Gastrocnemius medialis (tissue), 4 donors: ENCODE results near the gene MRPS16. TPM values are rescaled to one million over a fixed set of nuclear protein-coding genes. Genes with fewer than 3 reads are reported as not detected.
A peak's percentile ranks its signal among the peaks of the same experiment; 100 is the strongest.
"Not testable (repeated sequence)": the region's sequence is repeated elsewhere in the genome, so short reads cannot be mapped to it uniquely, and the experiment has no call there.

ENCODE experiments used
- ATAC-seq, 2 donors: fragments of 150-250 bp; one replicate each; pipeline ENCODE4 v1.9.1; 2016
- DNase-seq, 2 donors: peaks; one replicate each; pipeline ENCODE4 v3.0.0-alpha.2; 2019
- H3K27ac ChIP-seq, 4 donors: fragments of 200-600 bp; sonication (generic); 1 replicate in 1 of 4; 2 replicates in 3 of 4; pipeline ENCODE4 v1.5.1; 2016 to 2018; ENCODE audit warnings: mild to moderate bottlenecking in 2 of 4, moderate library complexity in 1 of 4
- H3K27me3 ChIP-seq, 3 donors: fragments of 200-600 bp; sonication (generic) in 2 of 3; 1 replicate in 1 of 3; 2 replicates in 2 of 3; pipeline versions ENCODE4 v1.5.1 to v1.6.0; 2016 to 2019; ENCODE audit warnings: mild to moderate bottlenecking in 1 of 3, moderate library complexity in 1 of 3
- H3K36me3 ChIP-seq, 2 donors: fragments of 200-600 bp; sonication (generic) in 1 of 2; one replicate each; pipeline ENCODE4 v1.5.1; 2017 to 2018
- H3K4me1 ChIP-seq, 2 donors: fragments of 200-600 bp; sonication (generic) in 1 of 2; one replicate each; pipeline ENCODE4 v1.5.1; 2016 to 2017; ENCODE audit warnings: mild to moderate bottlenecking in 2 of 2
- H3K4me3 ChIP-seq, 4 donors: fragments of 200-600 bp; sonication (generic) in 3 of 4; 1 replicate in 1 of 4; 2 replicates in 3 of 4; pipeline ENCODE4 v1.5.1; 2016 to 2019; ENCODE audit warnings: mild to moderate bottlenecking in 2 of 4
- H3K9me3 ChIP-seq, 3 donors: fragments of 200-600 bp; sonication (generic) in 2 of 3; 1 replicate in 1 of 3; 2 replicates in 2 of 3; pipeline ENCODE4 v1.5.1; 2016 to 2019
- POLR2A ChIP-seq, 2 donors: fragments of 450-650 bp; IDR thresholded peaks; one replicate each; pipeline ENCODE4 v1.6.1; 2017; ENCODE audit warnings: antibody characterized with exemption in 2 of 2, mild to moderate bottlenecking in 2 of 2, moderate library complexity in 2 of 2
- in situ Hi-C, 4 donors: fragments of 200-750 bp; cut with MboI; loops; one replicate each; pipeline versions ENCODE4 v1.15.0 to v1.8.0; 2017; ENCODE audit warnings: low sequenced_read_pairs in 4 of 4
- intact Hi-C: fragments of 100-400 bp; cut with DNase I; formaldehyde crosslinking; loops from one replicate; pipeline ENCODE4 v1.15.1; 2023; ENCODE audit warnings: low total_unique reads
- total RNA-seq, 4 donors: library from RNA; depleted of rRNA; stranded (reverse); fragments of >200 nt; gene quantifications; one replicate each; pipeline versions ENCODE4 v1.1.0 to v1.2.3, GENCODE V29; 2016
- TF ChIP-seq, protein P1 (sequence below), 5 experiments: fragments of 450-650 bp in 3 of 5; fragments of 200-600 bp in 2 of 5; sonication (generic) in 2 of 5; IDR thresholded peaks in 4 of 5; conservative IDR thresholded peaks in 1 of 5; 1 replicate in 4 of 5; 2 replicates in 1 of 5; pipeline ENCODE4 v1.5.1; 2016 to 2019; ENCODE audit warnings: antibody characterized with exemption in 5 of 5, mild to moderate bottlenecking in 3 of 5, moderate library complexity in 3 of 5

Gene MRPS16
- total RNA-seq, 4 donors from 2014 or later, result 73.2 to 104 (median 79.6) TPM

DNA sequence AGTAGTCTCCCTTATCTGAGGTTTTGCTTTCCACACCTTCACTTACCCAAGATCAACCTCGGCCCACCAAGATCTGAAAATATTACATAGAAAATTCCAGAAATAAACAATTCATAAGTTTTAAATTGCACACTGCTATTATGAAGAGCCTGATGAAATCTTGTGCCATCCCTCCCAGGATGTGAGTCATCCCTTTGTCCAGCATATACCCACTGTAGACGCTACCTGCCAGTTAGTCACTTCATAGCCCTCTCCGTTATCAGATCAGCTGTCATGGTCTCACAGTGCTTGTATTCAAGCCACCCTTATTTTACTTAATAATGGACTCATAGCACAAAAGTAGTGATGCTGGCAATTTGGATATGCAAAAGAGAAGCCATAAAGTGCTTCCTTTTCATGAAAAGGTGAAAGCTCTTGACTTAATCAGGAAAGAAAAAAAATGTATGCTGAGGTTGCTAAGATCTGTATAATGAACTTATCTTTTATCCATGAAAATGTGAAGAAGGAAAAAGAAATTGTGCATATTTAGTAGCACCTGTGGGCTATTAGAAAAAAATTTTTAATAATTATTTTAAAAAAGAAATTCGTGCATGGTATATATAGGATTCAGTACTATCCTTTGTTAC is 9.8 kb upstream of the MRPS16 start:
- intact Hi-C loops (loop anchor here (10.0 kb wide), 1 partner anchor 383 kb away; the partner anchor contains the start of gene MYOZ1), in situ Hi-C loops (loop anchor here in 1 of 4 donors (25.0 kb wide), 1 partner anchor 375 kb away; the partner anchor contains the start of gene MYOZ1)
- Histone ChIP-seq H3K27ac (no peak overlapping the region), H3K36me3 (no peaks in the 10 kb centered on the region), H3K4me3 (no peak overlapping the region), H3K27me3 (no peaks in the 10 kb centered on the region), H3K9me3 (no peaks in the 10 kb centered on the region), H3K4me1 (no peaks in the 10 kb centered on the region)
- no peak for ATAC-seq
- DNase-seq, result no peak
- no peak for TF ChIP-seq POLR2A (IDR thresholded peaks at IDR 0.05)
- TF ChIP-seq, protein P1, sequence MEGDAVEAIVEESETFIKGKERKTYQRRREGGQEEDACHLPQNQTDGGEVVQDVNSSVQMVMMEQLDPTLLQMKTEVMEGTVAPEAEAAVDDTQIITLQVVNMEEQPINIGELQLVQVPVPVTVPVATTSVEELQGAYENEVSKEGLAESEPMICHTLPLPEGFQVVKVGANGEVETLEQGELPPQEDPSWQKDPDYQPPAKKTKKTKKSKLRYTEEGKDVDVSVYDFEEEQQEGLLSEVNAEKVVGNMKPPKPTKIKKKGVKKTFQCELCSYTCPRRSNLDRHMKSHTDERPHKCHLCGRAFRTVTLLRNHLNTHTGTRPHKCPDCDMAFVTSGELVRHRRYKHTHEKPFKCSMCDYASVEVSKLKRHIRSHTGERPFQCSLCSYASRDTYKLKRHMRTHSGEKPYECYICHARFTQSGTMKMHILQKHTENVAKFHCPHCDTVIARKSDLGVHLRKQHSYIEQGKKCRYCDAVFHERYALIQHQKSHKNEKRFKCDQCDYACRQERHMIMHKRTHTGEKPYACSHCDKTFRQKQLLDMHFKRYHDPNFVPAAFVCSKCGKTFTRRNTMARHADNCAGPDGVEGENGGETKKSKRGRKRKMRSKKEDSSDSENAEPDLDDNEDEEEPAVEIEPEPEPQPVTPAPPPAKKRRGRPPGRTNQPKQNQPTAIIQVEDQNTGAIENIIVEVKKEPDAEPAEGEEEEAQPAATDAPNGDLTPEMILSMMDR (IDR thresholded peaks at IDR 0.05 in 4 of 5, conservative IDR thresholded peaks at IDR 0.05 in 1 of 5), result no peak

DNA sequence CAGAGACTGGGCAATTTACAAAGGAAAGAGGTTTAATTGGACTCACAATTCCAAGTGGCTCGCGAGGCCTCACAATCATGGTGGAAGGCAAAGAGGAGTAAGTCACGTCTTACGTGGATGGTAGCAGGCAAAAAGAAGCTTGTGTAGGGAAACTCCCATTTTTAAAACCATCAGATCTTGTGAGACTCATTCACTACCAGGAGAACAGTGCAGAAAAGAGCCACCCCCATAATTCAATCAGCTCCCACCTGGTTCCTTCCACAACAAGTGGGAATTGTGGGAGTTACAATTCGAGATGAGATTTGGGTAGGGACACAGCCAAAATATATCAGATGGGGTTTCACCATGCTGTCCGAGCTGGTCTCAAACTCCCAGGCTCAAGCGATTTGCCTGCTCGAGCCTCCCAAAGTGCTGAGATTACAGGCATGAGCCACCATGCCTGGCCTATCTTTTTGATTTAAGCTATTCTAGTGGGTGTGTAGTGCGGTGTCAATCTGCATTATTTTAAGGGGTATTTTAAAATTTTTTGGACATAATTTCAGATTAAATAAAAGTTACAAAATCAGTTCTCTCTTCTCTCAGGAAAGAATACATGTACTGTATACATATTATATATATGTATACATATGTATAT is 9.0 kb upstream of the MRPS16 start:
- Histone ChIP-seq H3K4me1 (no peaks in the 10 kb centered on the region), H3K36me3 (no peaks in the 10 kb centered on the region), H3K27me3 (no peaks in the 10 kb centered on the region), H3K4me3 (no peak overlapping the region), H3K9me3 (no peaks in the 10 kb centered on the region), H3K27ac (no peak overlapping the region)
- intact Hi-C loops (loop anchor here (10.0 kb wide), 1 partner anchor 383 kb away; the partner anchor contains the start of gene MYOZ1), in situ Hi-C loops (loop anchor here in 1 of 4 donors (25.0 kb wide), 1 partner anchor 376 kb away; the partner anchor contains the start of gene MYOZ1)
- ATAC-seq (no peak), DNase-seq (no peak)
- TF ChIP-seq, protein P1 (IDR thresholded peaks at IDR 0.05 in 4 of 5, conservative IDR thresholded peaks at IDR 0.05 in 1 of 5), result no peak
- no peak for TF ChIP-seq POLR2A (IDR thresholded peaks at IDR 0.05)

DNA sequence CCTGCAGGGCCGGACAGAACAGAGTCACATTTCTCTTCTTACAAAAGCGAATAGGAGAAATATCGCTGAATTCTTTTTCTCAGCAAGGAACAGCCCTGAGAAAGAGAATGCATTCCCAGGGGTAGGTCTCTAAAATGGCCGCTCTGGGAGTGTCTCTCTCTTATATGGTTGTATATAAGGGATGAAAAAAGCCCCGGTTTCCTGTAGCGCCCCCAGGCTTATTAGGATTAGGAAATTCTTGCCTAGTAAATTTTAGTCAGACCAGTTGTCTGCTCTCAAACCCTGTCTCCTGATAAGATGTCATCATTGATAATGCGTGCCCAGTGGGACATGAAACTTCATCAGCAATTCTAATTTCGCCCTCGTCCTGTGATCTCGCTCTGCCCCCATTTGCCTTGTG is 6.2 kb upstream of the MRPS16 start:
- H3K36me3 ChIP-seq, H3K27ac ChIP-seq, H3K9me3 ChIP-seq, H3K4me1 ChIP-seq, intact Hi-C loops, H3K4me3 ChIP-seq, ATAC-seq, H3K27me3 ChIP-seq, DNase-seq: not testable (repeated sequence)
- in situ Hi-C loops, result loop anchor here in 1 of 4 donors (25.0 kb wide), 1 partner anchor 379 kb away; the partner anchor contains the start of gene MYOZ1

DNA sequence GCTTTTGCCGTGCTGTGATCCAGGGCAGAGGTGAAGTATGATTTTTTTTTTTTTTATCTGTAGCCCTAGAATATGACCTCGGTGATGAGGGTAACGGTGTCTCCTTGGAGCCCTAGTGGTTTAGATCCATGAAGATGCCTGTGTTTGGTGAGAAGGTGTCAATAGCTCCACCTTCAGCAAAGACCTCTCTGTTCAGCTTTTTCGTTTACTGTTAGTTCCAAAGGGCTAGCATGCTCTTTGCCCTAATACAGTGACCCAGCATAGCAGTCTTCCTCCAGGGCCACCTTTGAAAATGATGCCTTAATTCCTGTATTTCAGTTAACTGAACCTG is 746 bp upstream of the MRPS16 start:
- ATAC-seq (no peak), DNase-seq (no peak)
- H3K4me1 ChIP-seq, result peaks cover 25% of the 10 kb centered on the region in 2 donors
- TF ChIP-seq, protein P1 (IDR thresholded peaks at IDR 0.05 in 4 of 5, conservative IDR thresholded peaks at IDR 0.05 in 1 of 5), result no peak
- TF ChIP-seq POLR2A (IDR thresholded peaks at IDR 0.05), result no peak
- intact Hi-C loops, result loop anchor here (2.0 to 5.0 kb wide), 3 partner anchors 156 to 244 kb away; partner anchors contain the start of genes ANXA7, P4HA1 and PPP3CB
- peak overlapping the region; percentile 89 to 99 (median 96) for H3K27ac ChIP-seq
- H3K36me3 ChIP-seq, result peaks cover 0 to 23% of the 10 kb centered on the region in 2 donors
- H3K9me3 ChIP-seq, result no peaks in the 10 kb centered on the region
- no peaks in the 10 kb centered on the region for H3K27me3 ChIP-seq
- peak overlapping the region; percentile 78 to 98 (median 88) for H3K4me3 ChIP-seq
- in situ Hi-C loops, result loop anchor here in 1 of 4 donors (25.0 kb wide), 1 partner anchor 384 kb away; the partner anchor contains the start of gene MYOZ1
